Mucosa of rectum (tissue), 2 donors: ENCODE measurements around the gene RBMS1.

Source experiments
- H3K27ac ChIP-seq, 2 donors: one replicate each; pipeline ENCODE4 v1.7.0; 2013; ENCODE audit warnings: inconsistent platforms in 2 of 2, low read depth in 2 of 2, low read length in 2 of 2
- H3K27me3 ChIP-seq, 2 donors: one replicate each; pipeline ENCODE4 v1.7.0; 2013; ENCODE audit warnings: low read length in 2 of 2; ENCODE audit not compliant: control insufficient read depth in 2 of 2, insufficient read depth in 2 of 2
- H3K36me3 ChIP-seq, 2 donors: one replicate each; pipeline ENCODE4 v1.7.0; 2013; ENCODE audit warnings: low read length in 2 of 2; ENCODE audit not compliant: control insufficient read depth in 2 of 2, insufficient read depth in 2 of 2
- H3K4me1 ChIP-seq, 2 donors: one replicate each; pipeline ENCODE4 v1.7.0; 2013; ENCODE audit warnings: low read length in 2 of 2, mild to moderate bottlenecking in 1 of 2; ENCODE audit not compliant: control insufficient read depth in 2 of 2, insufficient read depth in 2 of 2
- H3K4me3 ChIP-seq, 2 donors: one replicate each; pipeline ENCODE4 v1.7.0; 2013; ENCODE audit warnings: low read length in 2 of 2
- H3K9ac ChIP-seq, 2 donors: one replicate each; pipeline ENCODE4 v1.7.0; 2013; ENCODE audit warnings: low read length in 2 of 2, low read depth in 1 of 2, mild to moderate bottlenecking in 1 of 2
- H3K9me3 ChIP-seq, 2 donors: one replicate each; pipeline ENCODE4 v1.7.0; 2013; ENCODE audit warnings: low read length in 2 of 2; ENCODE audit not compliant: control insufficient read depth in 2 of 2
- donor health status: healthy.
- donor health status: Normal muscosa, but diverticular disease.

RBMS1 gene

DNA sequence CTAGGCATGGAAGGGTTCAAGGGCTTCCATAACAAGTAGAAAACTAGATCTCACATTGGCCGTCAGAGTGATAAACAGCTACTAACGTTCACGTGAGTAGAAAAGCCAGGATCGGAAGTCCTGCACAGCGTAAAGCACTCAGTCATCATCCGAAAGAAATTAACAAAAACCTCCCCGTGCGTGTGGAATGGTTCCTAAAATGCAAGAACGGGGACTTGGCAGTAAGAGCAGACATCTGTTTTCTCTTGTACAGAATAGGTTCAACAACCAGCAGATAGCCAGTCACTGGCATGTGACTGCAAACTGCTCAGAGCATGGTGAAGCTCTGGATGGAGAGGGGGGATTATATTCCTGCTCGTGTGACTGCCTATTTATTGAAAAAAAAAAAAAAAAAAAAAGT is 186.6 kb downstream of the RBMS1 start:
- peak overlapping the region in 1 of 2 donors; percentile 18 for H3K27ac ChIP-seq
- H3K4me3 ChIP-seq = no peak overlapping the region
- H3K4me1 ChIP-seq = no peaks in the 10 kb centered on the region
- H3K9ac ChIP-seq = no peak overlapping the region
- H3K27me3 ChIP-seq = no peaks in the 10 kb centered on the region
- H3K9me3 ChIP-seq = no peaks in the 10 kb centered on the region
- H3K36me3 ChIP-seq = no peaks in the 10 kb centered on the region

DNA sequence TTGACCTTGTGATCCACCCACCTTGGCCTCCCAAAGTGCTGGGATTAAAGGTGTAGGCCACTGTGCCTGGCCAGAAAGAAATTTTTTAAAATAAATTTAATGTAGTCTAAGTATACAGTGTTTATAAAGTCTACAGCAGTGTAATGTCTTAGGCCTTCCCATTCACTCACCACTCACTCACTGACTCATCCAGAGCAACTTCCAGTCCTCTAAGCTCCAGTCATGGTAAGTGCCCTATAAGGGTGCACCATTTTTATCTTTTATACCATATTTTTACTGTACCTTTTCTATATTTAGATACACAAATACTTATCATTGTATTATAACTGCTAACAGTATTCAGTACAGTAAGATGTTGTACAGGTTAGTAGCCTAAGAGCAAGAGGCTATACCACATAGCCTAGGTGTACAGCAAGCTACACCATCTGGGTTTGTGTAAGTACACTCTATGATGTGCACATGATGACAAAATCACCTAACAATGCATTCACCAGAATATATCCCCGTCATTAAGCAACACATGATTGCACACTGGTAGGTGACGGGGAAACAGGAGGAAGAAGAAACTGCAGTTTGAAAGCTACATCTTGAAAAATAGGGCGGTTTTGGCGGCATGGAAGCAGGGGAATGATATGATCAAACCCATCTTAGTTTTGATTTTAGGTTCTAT is 188.4 kb downstream of the RBMS1 start:
- H3K9ac ChIP-seq = no peak overlapping the region

DNA sequence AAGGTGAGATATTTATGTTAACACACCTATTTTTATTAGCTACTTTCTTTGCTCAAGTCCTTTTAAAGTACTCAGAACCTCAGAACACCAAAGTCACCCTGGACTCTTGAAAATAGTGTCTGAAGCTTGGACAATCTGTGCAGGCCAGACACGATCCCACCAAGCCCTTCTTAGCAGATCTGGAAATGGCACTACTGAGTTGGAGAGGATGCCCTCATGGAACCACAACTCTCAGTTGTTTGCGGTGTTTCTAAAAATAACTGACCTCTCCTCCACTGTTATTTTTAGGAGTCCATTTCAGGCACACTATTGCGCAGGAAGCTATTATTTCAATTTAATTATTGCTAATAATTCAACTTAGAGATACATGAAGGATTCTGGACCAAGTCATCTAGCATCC is 190.1 kb downstream of the RBMS1 start:
- H3K36me3 ChIP-seq = peaks cover 3 to 6% of the 10 kb centered on the region in 2 donors
- no peak overlapping the region for H3K4me3 ChIP-seq
- no peaks in the 10 kb centered on the region for H3K4me1 ChIP-seq
- no peak overlapping the region for H3K27ac ChIP-seq
- no peaks in the 10 kb centered on the region for H3K9me3 ChIP-seq
- H3K27me3 ChIP-seq = no peaks in the 10 kb centered on the region
- H3K9ac ChIP-seq = no peak overlapping the region

More for the DNA sequence above, 188.4 kb downstream of the RBMS1 start:
- no peak overlapping the region for H3K27ac ChIP-seq
- no peaks in the 10 kb centered on the region for H3K4me1 ChIP-seq
- no peaks in the 10 kb centered on the region for H3K27me3 ChIP-seq
- H3K9me3 ChIP-seq = no peaks in the 10 kb centered on the region
- H3K36me3 ChIP-seq = peaks cover 0 to under 1% of the 10 kb centered on the region in 2 donors
- no peak overlapping the region for H3K4me3 ChIP-seq

DNA sequence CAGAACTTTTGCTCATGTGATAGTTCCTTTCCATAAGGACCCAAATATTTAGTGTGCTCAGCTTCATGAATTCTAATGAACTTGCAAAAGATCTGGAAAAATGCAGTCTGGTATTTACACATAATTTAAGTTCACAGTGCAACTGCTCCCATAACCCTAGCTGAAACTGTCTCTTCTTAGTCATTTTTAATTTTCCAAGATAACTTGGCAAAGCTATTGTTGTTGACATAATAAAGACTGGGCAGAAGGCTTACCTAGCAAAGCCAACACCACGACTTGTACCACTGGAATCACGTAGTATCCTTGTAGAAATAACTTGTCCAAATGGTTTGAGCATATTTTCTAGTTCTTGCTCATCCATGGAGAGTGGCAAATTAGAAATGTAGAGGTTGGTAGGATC is 190.5 kb downstream of the RBMS1 start:
- peaks cover 3 to 6% of the 10 kb centered on the region in 2 donors for H3K36me3 ChIP-seq
- H3K4me3 ChIP-seq = no peak overlapping the region
- H3K9me3 ChIP-seq = no peaks in the 10 kb centered on the region
- H3K4me1 ChIP-seq = no peaks in the 10 kb centered on the region
- H3K27me3 ChIP-seq = no peaks in the 10 kb centered on the region
- no peak overlapping the region for H3K9ac ChIP-seq
- no peak overlapping the region for H3K27ac ChIP-seq

DNA sequence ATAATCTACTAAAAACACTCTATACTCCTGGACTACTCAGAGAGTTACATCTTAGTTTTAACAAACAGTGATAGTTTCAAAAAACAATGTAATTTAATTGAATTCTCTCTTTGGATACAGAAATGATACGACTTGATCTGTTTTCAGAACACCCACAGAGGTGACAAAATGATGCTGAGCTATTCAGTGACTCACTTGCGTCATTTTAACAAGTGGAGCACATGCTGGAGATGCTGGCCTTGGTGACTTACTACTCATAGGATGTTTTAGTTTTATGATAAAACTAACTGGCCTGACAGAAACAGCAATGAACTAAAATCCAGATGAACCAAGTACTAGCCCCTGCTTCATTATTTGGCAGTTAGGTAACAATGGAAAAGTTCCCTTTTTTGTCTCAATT is 192.2 kb downstream of the RBMS1 start:
- H3K27ac ChIP-seq = no peak overlapping the region
- H3K4me1 ChIP-seq = no peaks in the 10 kb centered on the region
- H3K36me3 ChIP-seq = peaks cover 3 to 6% of the 10 kb centered on the region in 2 donors
- H3K9ac ChIP-seq = no peak overlapping the region
- no peaks in the 10 kb centered on the region for H3K27me3 ChIP-seq
- no peaks in the 10 kb centered on the region for H3K9me3 ChIP-seq
- H3K4me3 ChIP-seq = no peak overlapping the region

DNA sequence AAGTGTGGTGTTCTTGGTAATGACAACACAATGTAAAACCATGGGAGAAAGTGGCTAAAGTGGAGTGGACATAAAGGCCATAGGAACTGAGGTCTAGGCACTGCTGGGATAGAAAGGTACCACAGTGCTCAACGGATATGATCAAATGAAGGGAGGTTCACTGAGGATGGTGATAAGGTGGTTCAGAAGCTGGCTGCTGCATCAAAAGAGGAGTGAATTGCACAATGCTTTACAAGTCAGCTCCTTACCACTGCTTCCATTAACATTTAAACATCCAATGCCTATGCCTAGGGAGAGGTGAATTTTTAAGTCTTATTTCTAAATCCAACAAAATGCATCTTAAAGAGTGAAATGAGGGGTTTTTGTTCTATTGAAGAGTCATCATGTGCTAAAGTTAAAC is 193.4 kb downstream of the RBMS1 start:
- no peak overlapping the region for H3K9ac ChIP-seq
- H3K9me3 ChIP-seq = no peaks in the 10 kb centered on the region
- H3K36me3 ChIP-seq = peaks cover 3 to 6% of the 10 kb centered on the region in 2 donors
- H3K4me1 ChIP-seq = no peaks in the 10 kb centered on the region
- H3K4me3 ChIP-seq = no peak overlapping the region
- H3K27ac ChIP-seq = no peak overlapping the region
- no peaks in the 10 kb centered on the region for H3K27me3 ChIP-seq

DNA sequence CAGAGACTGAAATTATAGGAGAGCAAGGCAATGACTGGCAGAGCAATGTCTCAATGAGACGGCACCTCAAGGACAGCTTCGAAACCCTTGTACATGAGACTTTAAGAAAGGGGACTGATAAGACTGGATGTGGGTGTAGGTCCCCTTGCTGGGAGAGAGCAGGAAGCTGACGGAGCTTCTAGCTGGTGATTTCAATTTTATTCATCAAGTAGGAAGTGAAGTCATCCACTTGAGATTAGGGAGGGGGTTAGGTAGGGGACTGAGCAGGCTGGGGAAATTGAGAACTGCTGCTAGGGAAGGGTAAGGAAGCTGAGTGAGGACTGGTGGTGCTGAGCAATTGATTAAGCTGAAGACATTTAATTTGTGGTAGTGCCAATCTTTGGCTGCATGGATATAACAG is 194.1 kb downstream of the RBMS1 start:
- no peaks in the 10 kb centered on the region for H3K4me1 ChIP-seq
- H3K4me3 ChIP-seq = no peak overlapping the region
- H3K9ac ChIP-seq = no peak overlapping the region
- H3K27ac ChIP-seq = no peak overlapping the region
- H3K27me3 ChIP-seq = no peaks in the 10 kb centered on the region
- peaks cover 3 to 6% of the 10 kb centered on the region in 2 donors for H3K36me3 ChIP-seq
- no peaks in the 10 kb centered on the region for H3K9me3 ChIP-seq

DNA sequence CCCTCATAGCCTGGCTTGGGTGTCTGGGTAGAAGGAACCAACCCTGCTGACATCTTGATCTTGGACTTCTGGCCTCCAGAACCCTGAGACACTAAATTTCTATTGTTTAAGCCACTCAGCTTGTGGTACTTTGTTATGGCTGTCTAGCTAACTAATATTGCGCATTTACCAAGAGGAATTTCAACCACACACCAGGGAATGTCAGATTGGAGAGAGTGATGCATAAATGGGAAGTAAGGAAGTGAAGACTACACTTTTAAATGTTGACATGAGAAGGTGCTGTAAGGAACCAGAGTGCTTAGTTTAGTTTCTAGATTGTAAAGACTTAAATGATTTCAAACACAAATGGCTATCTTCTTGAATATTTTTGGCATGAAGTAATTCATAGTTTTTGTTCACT is 194.6 kb downstream of the RBMS1 start:
- no peaks in the 10 kb centered on the region for H3K9me3 ChIP-seq
- H3K27me3 ChIP-seq = no peaks in the 10 kb centered on the region
- H3K4me1 ChIP-seq = no peaks in the 10 kb centered on the region
- H3K4me3 ChIP-seq = no peak overlapping the region
- H3K9ac ChIP-seq = no peak overlapping the region
- no peak overlapping the region for H3K27ac ChIP-seq
- peaks cover 3 to 6% of the 10 kb centered on the region in 2 donors for H3K36me3 ChIP-seq

DNA sequence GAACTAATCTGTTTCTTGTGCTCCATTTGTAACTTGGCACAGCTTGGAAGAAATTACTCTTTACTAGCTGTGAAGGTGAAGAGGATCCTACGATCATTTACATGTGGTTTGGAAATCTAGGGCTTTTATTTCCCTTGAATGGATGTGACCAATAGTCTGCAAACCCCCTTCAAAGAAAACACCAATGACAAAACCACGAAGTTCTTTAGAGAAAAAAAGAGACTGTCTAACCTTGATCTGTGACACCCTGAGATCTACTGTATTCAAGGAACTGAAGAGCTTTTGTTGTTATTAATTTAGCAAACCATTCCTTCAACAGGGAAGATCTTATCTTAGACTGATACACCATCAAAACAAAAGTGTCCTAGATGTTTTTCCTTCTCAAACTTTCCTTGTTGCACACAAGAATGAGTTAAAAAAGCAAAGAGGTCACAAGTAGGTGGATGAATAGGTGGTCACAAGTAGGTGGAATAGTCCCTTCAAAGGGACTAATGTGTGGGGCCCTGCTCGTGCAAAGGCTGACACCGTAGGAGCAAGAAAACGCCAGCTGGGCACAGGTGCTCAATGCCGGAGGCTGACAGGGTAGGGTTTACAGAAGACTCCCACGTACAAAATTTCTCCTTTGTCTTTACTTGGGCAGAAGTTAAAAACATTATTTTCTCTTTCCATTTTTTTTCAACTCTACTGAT is 197.9 kb downstream of the RBMS1 start:
- Histone ChIP-seq H3K27ac (no peak overlapping the region), H3K4me1 (no peaks in the 10 kb centered on the region), H3K36me3 (peaks cover 3 to 6% of the 10 kb centered on the region in 2 donors), H3K27me3 (no peaks in the 10 kb centered on the region), H3K4me3 (no peak overlapping the region), H3K9ac (no peak overlapping the region), H3K9me3 (no peaks in the 10 kb centered on the region)

DNA sequence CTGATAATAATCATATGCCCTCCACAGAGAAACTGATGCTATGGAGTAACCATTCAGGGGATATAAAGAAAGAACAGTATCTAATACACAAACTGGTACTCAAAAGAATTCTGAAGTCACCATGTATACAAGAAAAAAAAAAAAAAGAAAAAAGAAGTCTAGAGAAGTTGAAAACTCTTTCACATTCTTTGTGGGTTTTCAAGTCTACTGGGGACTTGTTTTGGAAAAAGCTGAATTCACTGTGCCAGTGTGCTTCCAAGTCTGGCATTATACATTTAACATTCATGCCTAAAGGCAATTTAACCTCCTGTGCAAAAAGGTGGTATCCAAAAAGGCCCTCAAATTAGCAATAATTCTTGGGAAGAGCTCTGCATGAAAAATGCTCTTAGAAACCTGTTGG is 198.7 kb downstream of the RBMS1 start:
- H3K9me3 ChIP-seq = no peaks in the 10 kb centered on the region
- H3K4me1 ChIP-seq = no peaks in the 10 kb centered on the region
- H3K4me3 ChIP-seq = no peak overlapping the region
- no peak overlapping the region for H3K9ac ChIP-seq
- no peak overlapping the region for H3K27ac ChIP-seq
- H3K27me3 ChIP-seq = no peaks in the 10 kb centered on the region
- peaks cover 0 to 5% of the 10 kb centered on the region in 2 donors for H3K36me3 ChIP-seq
